KMS-11 (cell line): ENCODE measurements around the gene RAPGEF5.

ENCODE experiments used
- H2AFZ ChIP-seq: fragments of 200-600 bp; sonication (generic); 2 replicates; pipeline ENCODE4 v1.6.1; 2016; ENCODE audit warnings: antibody characterized with exemption, mixed run types, low read depth
- H3K27ac ChIP-seq: fragments of 200-600 bp; sonication (generic); 2 replicates; pipeline ENCODE4 v1.6.1; 2016; ENCODE audit warnings: mild to moderate bottlenecking, mixed run types
- H3K27me3 ChIP-seq: fragments of 200-600 bp; sonication (generic); 2 replicates; pipeline ENCODE4 v1.6.1; 2017; ENCODE audit warnings: mild to moderate bottlenecking, low read depth, mixed run types, moderate library complexity; ENCODE audit not compliant: insufficient read depth
- H3K36me3 ChIP-seq: fragments of 200-600 bp; sonication (generic); 2 replicates; pipeline ENCODE4 v1.6.1; 2017; ENCODE audit warnings: mild to moderate bottlenecking, mixed run types; ENCODE audit not compliant: insufficient read depth
- H3K4me1 ChIP-seq: fragments of 200-600 bp; sonication (generic); 2 replicates; pipeline ENCODE4 v1.6.1; 2016; ENCODE audit warnings: mild to moderate bottlenecking, low read depth, mixed run types; ENCODE audit not compliant: poor library complexity, severe bottlenecking
- H3K4me2 ChIP-seq: fragments of 200-600 bp; sonication (generic); 2 replicates; pipeline ENCODE4 v1.7.0; 2016; ENCODE audit warnings: mild to moderate bottlenecking, mixed run types
- H3K4me3 ChIP-seq: fragments of 200-600 bp; sonication (generic); IDR thresholded peaks from 2 replicates; pipeline ENCODE4 v1.6.1; 2017; ENCODE audit warnings: low read depth, low read length, mixed read lengths; ENCODE audit not compliant: insufficient read depth
- H3K79me2 ChIP-seq: fragments of 200-600 bp; sonication (generic); 2 replicates; pipeline ENCODE4 v1.6.1; 2016; ENCODE audit warnings: low read depth, mixed run types; ENCODE audit not compliant: insufficient read depth
- H3K9ac ChIP-seq: fragments of 200-600 bp; sonication (generic); 2 replicates; pipeline ENCODE4 v1.6.1; 2016; ENCODE audit warnings: mild to moderate bottlenecking, mixed run types
- H4K20me1 ChIP-seq: fragments of 200-600 bp; sonication (generic); 2 replicates; pipeline ENCODE4 v1.6.1; 2016; ENCODE audit warnings: mild to moderate bottlenecking, mixed run types; ENCODE audit not compliant: insufficient read depth
- TF ChIP-seq, protein P1 (sequence below): fragments of 200-600 bp; sonication (generic); conservative IDR thresholded peaks from 2 replicates; pipeline ENCODE4 v1.6.1; 2017; ENCODE audit warnings: low read depth, mild to moderate bottlenecking, antibody characterized with exemption, low read length, moderate library complexity, mixed read lengths

RAPGEF5 gene

DNA sequence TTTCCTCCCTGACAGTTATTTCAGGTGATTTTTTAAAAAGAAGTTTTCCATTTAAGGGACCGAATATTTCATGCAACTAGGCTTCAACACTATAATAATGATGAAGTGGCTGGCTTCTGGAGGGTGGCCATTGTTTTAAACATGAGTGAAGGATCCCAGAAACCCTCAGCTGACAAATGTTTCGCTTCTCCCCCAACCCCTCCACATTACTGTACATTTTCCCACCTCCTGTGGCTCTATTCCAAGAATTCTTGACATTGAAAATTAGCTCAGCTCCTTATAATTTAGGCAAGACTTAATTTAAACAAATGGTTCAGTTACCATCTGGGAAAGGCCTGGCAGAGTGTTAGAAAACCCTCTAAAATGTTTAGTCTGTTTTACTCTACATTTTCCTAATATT, 281.4 kb downstream of the RAPGEF5 start:
- no peak overlapping the region for H3K9ac ChIP-seq
- TF ChIP-seq, protein P1, sequence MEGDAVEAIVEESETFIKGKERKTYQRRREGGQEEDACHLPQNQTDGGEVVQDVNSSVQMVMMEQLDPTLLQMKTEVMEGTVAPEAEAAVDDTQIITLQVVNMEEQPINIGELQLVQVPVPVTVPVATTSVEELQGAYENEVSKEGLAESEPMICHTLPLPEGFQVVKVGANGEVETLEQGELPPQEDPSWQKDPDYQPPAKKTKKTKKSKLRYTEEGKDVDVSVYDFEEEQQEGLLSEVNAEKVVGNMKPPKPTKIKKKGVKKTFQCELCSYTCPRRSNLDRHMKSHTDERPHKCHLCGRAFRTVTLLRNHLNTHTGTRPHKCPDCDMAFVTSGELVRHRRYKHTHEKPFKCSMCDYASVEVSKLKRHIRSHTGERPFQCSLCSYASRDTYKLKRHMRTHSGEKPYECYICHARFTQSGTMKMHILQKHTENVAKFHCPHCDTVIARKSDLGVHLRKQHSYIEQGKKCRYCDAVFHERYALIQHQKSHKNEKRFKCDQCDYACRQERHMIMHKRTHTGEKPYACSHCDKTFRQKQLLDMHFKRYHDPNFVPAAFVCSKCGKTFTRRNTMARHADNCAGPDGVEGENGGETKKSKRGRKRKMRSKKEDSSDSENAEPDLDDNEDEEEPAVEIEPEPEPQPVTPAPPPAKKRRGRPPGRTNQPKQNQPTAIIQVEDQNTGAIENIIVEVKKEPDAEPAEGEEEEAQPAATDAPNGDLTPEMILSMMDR: no peak
- H3K27me3 ChIP-seq: no peaks in the 10 kb centered on the region
- no peaks in the 10 kb centered on the region for H3K4me1 ChIP-seq
- H3K79me2 ChIP-seq: no peaks in the 10 kb centered on the region
- H4K20me1 ChIP-seq: no peaks in the 10 kb centered on the region
- H3K4me2 ChIP-seq: no peak overlapping the region
- no peak overlapping the region for H3K4me3 ChIP-seq
- no peaks in the 10 kb centered on the region for H3K36me3 ChIP-seq
- H3K27ac ChIP-seq: no peak overlapping the region
- H2AFZ ChIP-seq: no peak overlapping the region

DNA sequence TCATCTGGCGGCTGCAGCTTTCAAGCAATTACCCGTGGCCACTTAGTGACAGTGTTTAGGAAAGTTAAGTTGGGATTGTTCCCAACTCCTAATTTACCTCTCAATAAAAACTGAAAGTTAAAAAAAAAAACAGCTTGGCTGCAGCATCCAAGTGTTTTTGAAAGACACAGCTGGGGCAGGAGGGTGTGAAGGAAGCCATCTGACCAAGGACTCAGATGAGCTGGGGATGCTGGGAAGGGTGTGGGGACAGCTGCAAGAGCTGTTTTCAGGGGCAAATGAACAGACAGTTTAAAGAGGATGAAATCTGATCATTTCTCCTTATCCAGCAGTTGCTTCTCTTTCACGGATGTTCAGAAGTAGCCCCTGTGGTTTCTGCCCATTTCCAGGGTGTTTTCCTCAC, 282.1 kb downstream of the RAPGEF5 start:
- no peaks in the 10 kb centered on the region for H3K27me3 ChIP-seq
- no peaks in the 10 kb centered on the region for H3K36me3 ChIP-seq
- no peak overlapping the region for H3K9ac ChIP-seq
- H3K79me2 ChIP-seq: no peaks in the 10 kb centered on the region
- H2AFZ ChIP-seq: no peak overlapping the region
- no peak overlapping the region for H3K27ac ChIP-seq
- no peak overlapping the region for H3K4me2 ChIP-seq
- no peaks in the 10 kb centered on the region for H3K4me1 ChIP-seq
- H4K20me1 ChIP-seq: no peaks in the 10 kb centered on the region
- H3K4me3 ChIP-seq: no peak overlapping the region
- TF ChIP-seq, protein P1: no peak
